Hematopoietic multipotent progenitor cell treated with erythropoietin and hydrocortisone succinate and interleukin-3 and kit ligand, for 8 days (in vitro differentiated cells): Measurements from ENCODE around the gene SKP2.

Experiments used
- DNase-seq: peaks from one replicate; pipeline ENCODE4 v3.0.0-alpha.2; 2015

SKP2 gene

DNA sequence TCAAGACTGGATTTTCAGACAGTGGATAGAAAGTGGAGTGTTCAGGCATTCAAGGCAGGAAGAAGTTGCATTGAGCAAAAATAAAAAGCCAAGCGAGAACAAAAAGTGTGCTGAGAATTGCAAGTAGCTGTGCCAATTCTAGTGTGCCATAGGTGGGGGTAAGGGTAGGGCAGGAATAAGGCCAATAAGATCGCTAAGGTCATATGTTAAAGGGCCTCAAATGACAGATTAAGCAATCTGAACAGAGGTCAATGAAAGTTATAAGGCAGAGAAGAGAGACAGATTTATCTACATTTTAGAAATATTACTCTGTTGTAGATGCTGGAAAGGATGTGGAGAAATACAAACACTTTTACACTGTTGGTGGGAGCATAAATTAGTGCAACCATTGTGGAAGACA is 53.4 kb downstream of the SKP2 start:
- no peak for DNase-seq

- DNase-seq, result no peak
Measured at GRCh38 chr5:36206913-36207312, 55.0 kb downstream of the SKP2 start.

DNA sequence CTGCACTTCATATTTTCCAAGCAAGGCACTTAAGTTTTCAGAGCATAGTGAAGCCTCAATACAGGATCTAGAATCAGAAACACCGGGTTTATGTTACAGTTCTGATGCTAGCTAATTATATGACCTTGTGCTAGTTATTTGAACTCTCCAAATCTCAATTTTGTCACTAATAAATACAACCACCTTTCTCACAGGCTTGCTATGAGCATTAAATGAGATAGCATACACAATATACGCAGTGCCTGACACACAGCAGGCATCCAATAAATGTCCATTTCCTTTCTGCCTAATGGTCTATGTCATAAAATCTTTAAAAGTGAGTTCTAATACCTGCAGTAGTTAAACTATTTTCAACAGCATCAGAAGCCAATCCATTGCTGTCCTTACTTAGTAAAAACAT is 56.9 kb downstream of the SKP2 start:
- DNase-seq, result no peak

GRCh38 chr5:36209664-36210063 is 57.8 kb downstream of the SKP2 start:
- DNase-seq, result no peak

- DNase-seq, result peak; percentile 40
Measured at GRCh38 chr5:36214436-36214835, 62.5 kb downstream of the SKP2 start.

DNA sequence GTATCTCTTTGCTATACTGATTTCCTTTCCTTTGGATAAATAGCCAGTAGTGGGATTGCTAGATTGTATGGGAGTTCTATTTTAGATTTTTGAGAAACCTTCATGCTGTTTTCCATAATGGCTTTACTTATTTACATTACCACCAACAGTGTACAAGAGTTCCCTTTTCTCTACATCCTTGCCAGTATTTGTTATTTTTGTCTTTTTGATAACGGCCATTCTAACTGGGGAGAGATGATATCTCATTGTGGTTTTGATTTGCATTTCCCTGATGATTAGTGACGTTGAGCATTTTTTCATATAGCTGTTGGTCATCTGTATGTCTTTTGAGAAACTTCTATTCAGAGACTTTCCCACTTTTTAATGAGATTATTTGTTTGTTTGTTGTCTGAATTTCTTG is 64.0 kb downstream of the SKP2 start:
- DNase-seq, result no peak

DNA sequence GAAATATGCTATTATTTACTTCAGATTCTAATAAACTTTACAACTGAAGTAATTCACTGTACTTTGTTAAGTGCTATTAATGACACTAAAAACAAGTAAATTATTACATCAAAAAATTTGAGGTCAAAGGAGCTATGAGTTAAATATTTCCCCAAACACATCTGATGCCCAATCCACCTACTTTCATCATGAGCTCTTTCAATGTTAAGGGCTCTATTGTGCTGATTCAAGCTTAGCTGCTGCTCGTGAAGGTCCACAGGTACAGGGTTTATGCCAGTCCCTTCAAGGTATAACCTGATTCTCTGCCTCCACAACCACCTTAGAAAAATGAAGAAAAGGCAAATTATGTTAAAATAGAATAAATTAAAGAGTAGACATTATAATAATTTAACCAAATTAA is 65.7 kb downstream of the SKP2 start:
- no peak for DNase-seq

DNA sequence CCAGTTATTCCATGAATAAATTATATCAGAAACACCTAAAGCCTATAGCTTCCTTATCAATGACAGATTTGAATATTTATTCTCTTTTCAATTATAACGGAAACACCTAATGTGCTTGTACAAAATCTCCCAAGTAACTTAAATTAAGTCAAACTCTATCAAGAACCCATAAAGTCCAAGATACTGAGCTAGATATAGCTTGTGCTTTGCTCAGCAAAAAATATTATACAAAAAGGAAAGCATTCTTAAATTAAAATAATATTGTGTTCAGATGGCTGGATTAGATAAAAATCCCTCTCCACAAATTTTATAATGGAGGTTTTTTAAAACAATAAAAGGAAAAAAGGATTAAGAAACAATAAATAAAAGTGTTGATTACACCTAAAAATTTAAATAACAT is 66.1 kb downstream of the SKP2 start:
- DNase-seq, result no peak

DNA sequence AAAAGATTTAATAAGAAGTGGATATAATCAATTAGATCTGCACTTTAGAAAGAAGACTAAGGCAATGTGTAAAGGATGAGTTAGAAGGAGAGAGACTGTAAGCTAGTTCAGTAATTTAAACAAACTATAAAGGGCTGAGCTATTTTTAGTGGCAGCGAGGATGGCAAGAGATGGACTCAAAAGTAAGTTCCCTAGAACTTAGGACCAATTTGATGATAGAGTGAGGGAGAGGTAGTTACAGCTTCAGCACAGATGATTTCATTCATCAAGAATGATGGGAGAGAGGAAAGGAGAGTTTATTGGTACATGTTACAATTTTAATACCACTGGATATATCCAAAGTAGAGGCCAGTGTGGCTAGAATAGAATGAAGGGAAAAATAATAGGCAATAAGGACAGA is 70.7 kb downstream of the SKP2 start:
- DNase-seq, result no peak

- no peak for DNase-seq
Measured at GRCh38 chr5:36227046-36227445, 75.1 kb downstream of the SKP2 start.

- no peak for DNase-seq
Measured at GRCh38 chr5:36228505-36228904, 76.6 kb downstream of the SKP2 start.

DNA sequence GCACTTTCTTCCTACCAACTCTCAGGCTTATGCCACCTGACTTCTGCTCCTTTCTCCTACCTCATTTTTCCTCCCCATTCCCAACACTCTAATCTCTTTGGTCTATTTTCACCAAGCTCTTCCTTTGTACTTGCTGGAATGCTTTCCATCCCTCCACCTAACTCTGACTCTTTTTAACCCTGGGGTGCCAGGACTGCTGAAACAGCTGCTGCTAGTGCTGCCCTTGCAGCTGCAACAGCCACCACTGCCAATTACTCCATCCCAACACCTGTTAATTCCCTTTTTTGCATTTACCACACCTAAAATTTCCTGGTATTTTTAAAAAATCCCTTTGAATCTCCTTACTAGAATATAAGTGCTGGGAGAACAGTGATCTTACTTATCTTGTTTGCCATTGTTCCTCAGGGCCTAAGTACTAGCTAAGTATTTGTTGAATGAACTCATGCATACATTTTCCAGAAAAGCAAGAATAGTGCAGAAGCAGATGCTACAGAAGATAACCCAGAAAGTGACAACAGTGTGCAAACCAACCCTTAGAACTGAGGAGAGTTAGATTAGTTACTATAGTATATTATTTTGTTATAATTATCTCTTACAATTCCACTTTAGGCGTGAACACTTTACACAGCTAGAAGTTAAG is 78.4 kb downstream of the SKP2 start:
- DNase-seq, result peak; percentile 80

- no peak for DNase-seq
Measured at GRCh38 chr5:36232533-36232932, 80.6 kb downstream of the SKP2 start.
